ENCODE measurements around the gene LUZP2.
A peak's percentile ranks its signal among the peaks of the same experiment; 100 is the strongest.

LUZP2 gene

GRCh38 chr11:24635588-24636290 lies 138.9 kb downstream of the LUZP2 start:
- H3K27ac Mint-ChIP-seq, result no peak overlapping the region
- no peaks in the 10 kb centered on the region for H3K36me3 Mint-ChIP-seq (ENCODE audit: low read depth)
- H3K27me3 Mint-ChIP-seq (ENCODE audit: low read depth), result no peaks in the 10 kb centered on the region
- no peak overlapping the region for H3K4me3 Mint-ChIP-seq
- no peaks in the 10 kb centered on the region for H3K4me1 Mint-ChIP-seq
- H3K9me3 Mint-ChIP-seq, result peaks cover 2% of the 10 kb centered on the region
- TF ChIP-seq CTCF (IDR thresholded peaks at IDR 0.05; ENCODE audit: unreplicated experiment in 3 of 3), result no peak

GRCh38 chr11:24636291-24636629 lies 139.4 kb downstream of the LUZP2 start:
- Mint-ChIP-seq H3K9me3 (peaks cover 2% of the 10 kb centered on the region), H3K36me3 (ENCODE audit: low read depth) (no peaks in the 10 kb centered on the region), H3K4me3 (no peak overlapping the region), H3K27me3 (ENCODE audit: low read depth) (no peaks in the 10 kb centered on the region), H3K4me1 (no peaks in the 10 kb centered on the region), H3K27ac (no peak overlapping the region)
- no peak for TF ChIP-seq CTCF (IDR thresholded peaks at IDR 0.05; ENCODE audit: unreplicated experiment in 3 of 3)

GRCh38 chr11:24637520-24637919 lies 140.7 kb downstream of the LUZP2 start:
- Mint-ChIP-seq H3K27me3 (ENCODE audit: low read depth) (no peaks in the 10 kb centered on the region), H3K4me1 (peaks cover 2% of the 10 kb centered on the region), H3K4me3 (no peak overlapping the region), H3K9me3 (peaks cover 2% of the 10 kb centered on the region), H3K36me3 (ENCODE audit: low read depth) (no peaks in the 10 kb centered on the region), H3K27ac (no peak overlapping the region)
- no peak for TF ChIP-seq CTCF (IDR thresholded peaks at IDR 0.05; ENCODE audit: unreplicated experiment in 3 of 3)

GRCh38 chr11:24642648-24643047 lies 145.8 kb downstream of the LUZP2 start:
- Mint-ChIP-seq H3K4me1 (peaks cover 6% of the 10 kb centered on the region), H3K36me3 (ENCODE audit: low read depth) (no peaks in the 10 kb centered on the region), H3K27me3 (ENCODE audit: low read depth) (peaks cover 4% of the 10 kb centered on the region), H3K9me3 (no peaks in the 10 kb centered on the region), H3K27ac (peak overlapping the region in 2 of 3 experiments; percentile 37 to 56), H3K4me3 (no peak overlapping the region)
- no peak for TF ChIP-seq CTCF (IDR thresholded peaks at IDR 0.05; ENCODE audit: unreplicated experiment in 3 of 3)

GRCh38 chr11:24645563-24645962 lies 148.7 kb downstream of the LUZP2 start:
- Mint-ChIP-seq H3K4me1 (peaks cover 6% of the 10 kb centered on the region), H3K27me3 (ENCODE audit: low read depth) (peaks cover 4% of the 10 kb centered on the region), H3K4me3 (no peak overlapping the region), H3K27ac (no peak overlapping the region), H3K9me3 (no peaks in the 10 kb centered on the region), H3K36me3 (ENCODE audit: low read depth) (no peaks in the 10 kb centered on the region)
- TF ChIP-seq CTCF (IDR thresholded peaks at IDR 0.05; ENCODE audit: unreplicated experiment in 3 of 3), result no peak

GRCh38 chr11:24651873-24652272 lies 155.0 kb downstream of the LUZP2 start:
- H3K4me3 Mint-ChIP-seq, result no peak overlapping the region
- no peaks in the 10 kb centered on the region for H3K27me3 Mint-ChIP-seq (ENCODE audit: low read depth)
- H3K4me1 Mint-ChIP-seq, result no peaks in the 10 kb centered on the region
- H3K27ac Mint-ChIP-seq, result no peak overlapping the region
- TF ChIP-seq CTCF (IDR thresholded peaks at IDR 0.05; ENCODE audit: unreplicated experiment in 3 of 3), result no peak
- no peaks in the 10 kb centered on the region for H3K36me3 Mint-ChIP-seq (ENCODE audit: low read depth)
- H3K9me3 Mint-ChIP-seq, result no peaks in the 10 kb centered on the region
